Endodermal cell (in vitro differentiated cells): ENCODE measurements around the gene IRF4. TPM values are rescaled to one million over a fixed set of nuclear protein-coding genes. Genes with fewer than 3 reads are reported as not detected.
"Not testable (repeated sequence)": the region's sequence is repeated elsewhere in the genome, so short reads cannot be mapped to it uniquely, and the experiment has no call there.

Source experiments
- DNase-seq: peaks from one replicate; pipeline ENCODE4 v3.0.0-alpha.2; 2017
- H3K27ac ChIP-seq: 2 replicates; pipeline ENCODE4 v1.5.1; 2013; ENCODE audit warnings: mild to moderate bottlenecking, low read depth, low read length, moderate library complexity
- H3K27me3 ChIP-seq: 2 replicates; pipeline ENCODE4 v1.6.1; 2013; ENCODE audit warnings: mild to moderate bottlenecking, low read length, moderate library complexity; ENCODE audit not compliant: insufficient read depth, control insufficient read depth, poor library complexity, severe bottlenecking
- H3K36me3 ChIP-seq: 2 replicates; pipeline ENCODE4 v1.7.0; 2013; ENCODE audit warnings: mild to moderate bottlenecking, low read length, moderate library complexity; ENCODE audit not compliant: control insufficient read depth, insufficient read depth
- H3K4me1 ChIP-seq: one replicate; pipeline ENCODE4 v1.7.0; 2013; ENCODE audit warnings: low read length; ENCODE audit not compliant: control insufficient read depth, insufficient read depth
- H3K4me3 ChIP-seq: 2 replicates; pipeline ENCODE4 v1.5.1; 2013; ENCODE audit warnings: mild to moderate bottlenecking, low read length, moderate library complexity
- H3K9ac ChIP-seq: 2 replicates; pipeline ENCODE4 v1.6.1; 2013; ENCODE audit warnings: mild to moderate bottlenecking, low read length, moderate library complexity; ENCODE audit not compliant: poor library complexity, severe bottlenecking; ENCODE audit errors: extremely low read depth
- H3K9me3 ChIP-seq: 2 replicates; pipeline ENCODE4 v1.6.1; 2013; ENCODE audit warnings: mild to moderate bottlenecking, low read length, moderate library complexity; ENCODE audit not compliant: control insufficient read depth
- H3K27ac Mint-ChIP-seq: 2 replicates; pipeline ENCODE4 v1.8.0; 2020; ENCODE audit warnings: mixed read lengths
- H3K27me3 Mint-ChIP-seq: 2 replicates; pipeline ENCODE4 v1.8.0; 2021; ENCODE audit warnings: mild to moderate bottlenecking, mixed read lengths; ENCODE audit not compliant: insufficient read depth
- H3K36me3 Mint-ChIP-seq: 2 replicates; pipeline ENCODE4 v1.8.0; 2020; ENCODE audit warnings: low read depth, mixed read lengths
- H3K4me1 Mint-ChIP-seq: 2 replicates; pipeline ENCODE4 v1.8.0; 2020; ENCODE audit warnings: mixed read lengths
- H3K4me3 Mint-ChIP-seq: 2 replicates; pipeline ENCODE4 v1.8.0; 2020; ENCODE audit warnings: mild to moderate bottlenecking, moderate library complexity, mixed read lengths
- H3K9me3 Mint-ChIP-seq: 2 replicates; pipeline ENCODE4 v1.8.0; 2020; ENCODE audit warnings: mild to moderate bottlenecking, mixed read lengths
- CTCF ChIP-seq: fragments of 200-600 bp; sonication (generic); conservative IDR thresholded peaks from 2 replicates; pipeline ENCODE4 v1.5.0; 2021; ENCODE audit warnings: antibody characterized with exemption, mild to moderate bottlenecking
- WGBS, 2 experiments: methylation state at CpG; one replicate each; pipeline versions ENCODE4 v1.1.5 to v1.1.7; 2013; ENCODE audit warnings: missing lambda C conversion rate in 2 of 2, mixed read lengths in 1 of 2; ENCODE audit not compliant: insufficient coverage in 1 of 2, insufficient read length in 1 of 2; 5-methylcytosine and 5-hydroxymethylcytosine counted together
- total RNA-seq, 2 donors: library from RNA; stranded (reverse); fragmentation: NEBNext Ultra II Directional in 1 of 2; extraction: Animal tissue kit (Norgen Biotek cat#: 25700) in 1 of 2; gene quantifications; 2 replicates in 1 of 2; 3 replicates in 1 of 2; pipeline ENCODE4 v1.2.1, GENCODE V29; 2021

IRF4 gene
- total RNA-seq, 2 donors from 2014 or later: not detected

GRCh38 chr6:373773-374724 is 17.5 kb upstream of the IRF4 start:
- Mint-ChIP-seq H3K9me3 (peaks cover 83% of the 10 kb centered on the region), H3K36me3 (no peaks in the 10 kb centered on the region)
- TF ChIP-seq CTCF: no peak

GRCh38 chr6:374956-375355 is 16.6 kb upstream of the IRF4 start:
- Mint-ChIP-seq H3K9me3 (peaks cover 81% of the 10 kb centered on the region), H3K36me3 (no peaks in the 10 kb centered on the region), H3K4me1 (no peaks in the 10 kb centered on the region), H3K27ac (no peak overlapping the region), H3K27me3 (peaks cover 8% of the 10 kb centered on the region), H3K4me3 (no peak overlapping the region)
- no peak for TF ChIP-seq CTCF
- no peaks in the 10 kb centered on the region for H3K27me3 ChIP-seq
- peaks cover 8% of the 10 kb centered on the region for H3K9me3 ChIP-seq
- H3K9ac ChIP-seq: no peak overlapping the region
- 87 to 93% methylated on average over 8 of the region's 8 CpGs for WGBS, 2 experiments
- no peaks in the 10 kb centered on the region for H3K36me3 ChIP-seq
- DNase-seq: no peak
- no peaks in the 10 kb centered on the region for H3K4me1 ChIP-seq
- H3K4me3 ChIP-seq: no peak overlapping the region
- no peak overlapping the region for H3K27ac ChIP-seq

More at GRCh38 chr6:373773-374724, 17.5 kb upstream of the IRF4 start:
- WGBS, 2 experiments: 78 to 79% methylated on average over 26 of the region's 26 CpGs
- H3K27me3 ChIP-seq: no peaks in the 10 kb centered on the region
- DNase-seq: peak; percentile 48
- Mint-ChIP-seq H3K27ac (no peak overlapping the region), H3K27me3 (peaks cover 8% of the 10 kb centered on the region), H3K4me1 (no peaks in the 10 kb centered on the region), H3K4me3 (no peak overlapping the region)
- H3K4me1 ChIP-seq: no peaks in the 10 kb centered on the region
- H3K36me3 ChIP-seq: no peaks in the 10 kb centered on the region
- H3K9ac ChIP-seq: no peak overlapping the region
- no peak overlapping the region for H3K4me3 ChIP-seq
- H3K27ac ChIP-seq: no peak overlapping the region
- H3K9me3 ChIP-seq: peaks cover 10% of the 10 kb centered on the region

GRCh38 chr6:376827-377640 is 14.5 kb upstream of the IRF4 start:
- no peak for DNase-seq

GRCh38 chr6:377641-378020 is 13.9 kb upstream of the IRF4 start:
- H3K4me3 Mint-ChIP-seq, H3K9me3 ChIP-seq, H3K9ac ChIP-seq, H3K27ac Mint-ChIP-seq, H3K36me3 ChIP-seq, H3K27me3 ChIP-seq, H3K4me1 Mint-ChIP-seq, H3K36me3 Mint-ChIP-seq, H3K4me1 ChIP-seq, DNase-seq, H3K27ac ChIP-seq, H3K4me3 ChIP-seq: not testable (repeated sequence)
- 92% methylated on average over 10 to 13 of the region's 13 CpGs for WGBS, 2 experiments
- Mint-ChIP-seq H3K27me3 (peaks cover 14% of the 10 kb centered on the region), H3K9me3 (peaks cover 88% of the 10 kb centered on the region)

More at GRCh38 chr6:376827-377640, 14.5 kb upstream of the IRF4 start:
- H3K27ac ChIP-seq: no peak overlapping the region
- H3K9ac ChIP-seq: no peak overlapping the region
- peaks cover 4% of the 10 kb centered on the region for H3K9me3 ChIP-seq
- Mint-ChIP-seq H3K36me3 (no peaks in the 10 kb centered on the region), H3K27me3 (peaks cover 14% of the 10 kb centered on the region), H3K4me3 (no peak overlapping the region), H3K9me3 (peaks cover 91% of the 10 kb centered on the region), H3K27ac (no peak overlapping the region), H3K4me1 (no peaks in the 10 kb centered on the region)
- no peaks in the 10 kb centered on the region for H3K36me3 ChIP-seq
- 82 to 87% methylated on average over 8 to 10 of the region's 10 CpGs for WGBS, 2 experiments
- TF ChIP-seq CTCF: no peak
- H3K4me1 ChIP-seq: no peaks in the 10 kb centered on the region
- no peak overlapping the region for H3K4me3 ChIP-seq
- no peaks in the 10 kb centered on the region for H3K27me3 ChIP-seq
